Endothelial cell of umbilical vein (primary cell): Measurements from ENCODE around the gene UCP3.

ENCODE experiments used
- FOS ChIP-seq: IDR thresholded peaks from 2 replicates; pipeline ENCODE4 v1.6.1; 2011; ENCODE audit warnings: mild to moderate bottlenecking, low read length, moderate library complexity, borderline replicate concordance; ENCODE audit not compliant: insufficient read depth
- JUN ChIP-seq: IDR thresholded peaks from 2 replicates; pipeline ENCODE4 v1.6.1; 2011; ENCODE audit warnings: borderline replicate concordance, low read depth; ENCODE audit not compliant: insufficient read length, insufficient read depth
- POLR2A ChIP-seq: IDR thresholded peaks from 2 replicates; pipeline ENCODE4 v1.6.1; 2012; ENCODE audit warnings: low read depth, mild to moderate bottlenecking, control low read depth, low read length
- TF ChIP-seq, protein P1 (sequence below), 2 donors: IDR thresholded peaks; 1 replicate in 1 of 2; 2 replicates in 1 of 2; pipeline ENCODE4 v1.5.1; 2011; ENCODE audit warnings: low read length in 2 of 2, mild to moderate bottlenecking in 2 of 2, moderate library complexity in 2 of 2, control low read depth in 1 of 2, inconsistent platforms in 1 of 2, low read depth in 1 of 2; ENCODE audit not compliant: insufficient read depth in 1 of 2; ENCODE audit errors: extremely low read depth in 1 of 2

DNA sequence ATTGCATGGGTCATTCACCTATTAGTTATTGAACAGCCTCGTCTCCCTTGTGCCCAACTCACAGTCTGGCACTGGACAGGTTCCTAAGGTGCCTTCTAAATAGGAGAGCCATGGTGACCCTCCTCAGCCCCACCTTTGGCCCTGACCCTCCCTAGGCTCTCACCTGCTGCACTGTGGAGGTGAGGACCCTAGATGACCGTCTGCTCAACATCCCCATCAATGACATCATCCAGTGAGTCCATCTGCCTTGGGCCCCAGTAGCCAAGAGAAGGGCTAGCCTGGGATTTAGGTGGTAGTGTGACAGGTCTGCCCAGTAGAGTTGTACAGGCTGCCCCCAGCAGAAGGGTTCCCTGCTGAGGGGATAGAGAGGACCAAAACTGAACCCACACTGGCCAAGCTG, 39.8 kb downstream of the UCP3 start:
- TF ChIP-seq, protein P1, sequence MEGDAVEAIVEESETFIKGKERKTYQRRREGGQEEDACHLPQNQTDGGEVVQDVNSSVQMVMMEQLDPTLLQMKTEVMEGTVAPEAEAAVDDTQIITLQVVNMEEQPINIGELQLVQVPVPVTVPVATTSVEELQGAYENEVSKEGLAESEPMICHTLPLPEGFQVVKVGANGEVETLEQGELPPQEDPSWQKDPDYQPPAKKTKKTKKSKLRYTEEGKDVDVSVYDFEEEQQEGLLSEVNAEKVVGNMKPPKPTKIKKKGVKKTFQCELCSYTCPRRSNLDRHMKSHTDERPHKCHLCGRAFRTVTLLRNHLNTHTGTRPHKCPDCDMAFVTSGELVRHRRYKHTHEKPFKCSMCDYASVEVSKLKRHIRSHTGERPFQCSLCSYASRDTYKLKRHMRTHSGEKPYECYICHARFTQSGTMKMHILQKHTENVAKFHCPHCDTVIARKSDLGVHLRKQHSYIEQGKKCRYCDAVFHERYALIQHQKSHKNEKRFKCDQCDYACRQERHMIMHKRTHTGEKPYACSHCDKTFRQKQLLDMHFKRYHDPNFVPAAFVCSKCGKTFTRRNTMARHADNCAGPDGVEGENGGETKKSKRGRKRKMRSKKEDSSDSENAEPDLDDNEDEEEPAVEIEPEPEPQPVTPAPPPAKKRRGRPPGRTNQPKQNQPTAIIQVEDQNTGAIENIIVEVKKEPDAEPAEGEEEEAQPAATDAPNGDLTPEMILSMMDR (IDR thresholded peaks at IDR 0.05; ENCODE audit: extremely low read depth in 1 of 2, insufficient read depth in 1 of 2, low read depth in 1 of 2, low read length in 2 of 2), result no peak
- no peak for TF ChIP-seq FOS
- no peak for TF ChIP-seq JUN
- TF ChIP-seq POLR2A, result no peak
